Right lobe of liver (tissue), 6 donors: Measurements from ENCODE around the gene COA1. TPM values are rescaled to one million over a fixed set of nuclear protein-coding genes. Genes with fewer than 3 reads are reported as not detected.
"Not testable (repeated sequence)": the region's sequence is repeated elsewhere in the genome, so short reads cannot be mapped to it uniquely, and the experiment has no call there.

Experiments
- ATAC-seq, 4 donors: fragments of 200-7000 bp; cut with Tn5 transposase; one replicate each; pipeline ENCODE4 v1.9.1; 2020; ENCODE audit warnings: mild to moderate bottlenecking in 4 of 4, moderate library complexity in 4 of 4
- DNase-seq, 3 donors: peaks; one replicate each; pipeline ENCODE4 v3.0.0-alpha.2; 2020
- H3K27ac ChIP-seq, 3 donors: fragments of 200-600 bp; one replicate each; pipeline ENCODE4 v1.8.0; 2022
- H3K27me3 ChIP-seq, 2 donors: fragments of 200-600 bp; one replicate each; pipeline ENCODE4 v1.8.0; 2022
- H3K36me3 ChIP-seq, 4 donors: fragments of 200-600 bp; sonication (generic) in 1 of 4; one replicate each; pipeline versions ENCODE4 v1.5.1 to v1.8.0; 2017 to 2022; ENCODE audit warnings: control low read depth in 1 of 4
- H3K4me1 ChIP-seq, 4 donors: fragments of 200-600 bp; sonication (generic) in 1 of 4; one replicate each; pipeline versions ENCODE4 v1.5.1 to v1.8.0; 2017 to 2022; ENCODE audit warnings: control low read depth in 1 of 4
- H3K4me3 ChIP-seq, 3 donors: fragments of 200-600 bp; one replicate each; pipeline ENCODE4 v1.8.0; 2022
- H3K9me3 ChIP-seq, 4 donors: fragments of 200-600 bp; sonication (generic) in 1 of 4; one replicate each; pipeline versions ENCODE4 v1.5.1 to v1.8.0; 2017 to 2022; ENCODE audit warnings: control low read depth in 1 of 4
- CTCF ChIP-seq, 4 donors: fragments of 200-600 bp in 3 of 4; fragments of 450-650 bp in 1 of 4; IDR thresholded peaks; one replicate each; pipeline versions ENCODE4 v1.5.1 to v1.8.0; 2016 to 2022; ENCODE audit warnings: antibody characterized with exemption in 4 of 4, mild to moderate bottlenecking in 2 of 4
- POLR2A ChIP-seq: fragments of 450-650 bp; IDR thresholded peaks from one replicate; pipeline ENCODE4 v1.6.1; 2017; ENCODE audit warnings: antibody characterized with exemption, mild to moderate bottlenecking
- WGBS: methylation state at CpG from one replicate; pipeline ENCODE4 v1.1.6; 2018; ENCODE audit warnings: low coverage, low lambda C conversion rate; ENCODE audit not compliant: insufficient coverage; ENCODE audit errors: missing lambda C conversion rate; 5-methylcytosine and 5-hydroxymethylcytosine counted together
- intact Hi-C, 2 donors: fragments of 100-400 bp; cut with DNase I; formaldehyde crosslinking; loops; one replicate each; pipeline versions ENCODE4 v1.11.2 to v1.14.1; 2022
- total RNA-seq, 6 experiments: library from RNA; depleted of rRNA in 2 of 6; stranded (reverse); fragments of >200 nt in 2 of 6; fragmentation: NEBNext Ultra II Directional in 3 of 6; extraction: Animal tissue kit (Norgen Biotek cat#: 25700) in 3 of 6; gene quantifications; one replicate each; pipeline versions ENCODE4 v1.1.0 to v1.2.4, GENCODE V29; 2016 to 2023
- donor health status: DM: no; HTN: yes; CAD: no.
- donor health status: DM: no; HTN: no; CAD: no.
- donor health status: DM: no; HTN: no; CAD: no.
- donor health status: DM: no; HTN: yes; CAD: no.
- donor health status: DM: no; HTN: yes; CAD: no.

The COA1 gene
- total RNA-seq, 6 experiments from 2014 or later, result 15.8 to 35.6 (median 19.9) TPM

- no peak for ATAC-seq
- 74% methylated on average over 6 of the region's 6 CpGs for WGBS
- H3K36me3 ChIP-seq, result peaks cover 0 to 9% (median 0%) of the 10 kb centered on the region in 4 donors
- intact Hi-C loops, result no loop called here
- H3K4me1 ChIP-seq, result no peaks in the 10 kb centered on the region
- no peaks in the 10 kb centered on the region for H3K9me3 ChIP-seq
- no peak overlapping the region for H3K4me3 ChIP-seq
- TF ChIP-seq POLR2A, result no peak
- no peak for TF ChIP-seq CTCF (IDR thresholded peaks at IDR 0.05)
- H3K27ac ChIP-seq, result no peak overlapping the region
- H3K27me3 ChIP-seq, result no peaks in the 10 kb centered on the region
- DNase-seq, result no peak
Observed at GRCh38 chr7:43629857-43630256, 99.5 kb downstream of the COA1 start.

- Histone ChIP-seq H3K27me3 (no peaks in the 10 kb centered on the region), H3K4me1 (no peaks in the 10 kb centered on the region), H3K27ac (no peak overlapping the region), H3K4me3 (no peak overlapping the region), H3K9me3 (no peaks in the 10 kb centered on the region), H3K36me3 (peaks cover 0 to 18% (median 0%) of the 10 kb centered on the region in 4 donors)
- DNase-seq, result no peak
- 95% methylated on average over 2 of the region's 2 CpGs for WGBS
- intact Hi-C loops, result no loop called here
- TF ChIP-seq POLR2A, result no peak
- no peak for TF ChIP-seq CTCF (IDR thresholded peaks at IDR 0.05)
- ATAC-seq, result no peak
Observed at GRCh38 chr7:43628431-43628830, 100.9 kb downstream of the COA1 start.

GRCh38 chr7:43627798-43628197, 101.5 kb downstream of the COA1 start:
- H3K9me3 ChIP-seq, DNase-seq, H3K4me1 ChIP-seq, H3K4me3 ChIP-seq, ATAC-seq, H3K27me3 ChIP-seq, intact Hi-C loops, H3K27ac ChIP-seq: not testable (repeated sequence)
- 97% methylated on average over 3 of the region's 3 CpGs for WGBS
- peaks cover 0 to 14% (median 0%) of the 10 kb centered on the region in 4 donors for H3K36me3 ChIP-seq

- Histone ChIP-seq H3K9me3 (no peaks in the 10 kb centered on the region), H3K27me3 (no peaks in the 10 kb centered on the region), H3K4me3 (no peak overlapping the region), H3K36me3 (peaks cover 0 to 11% (median 0%) of the 10 kb centered on the region in 4 donors), H3K4me1 (no peaks in the 10 kb centered on the region), H3K27ac (no peak overlapping the region)
- TF ChIP-seq POLR2A (no peak), CTCF (IDR thresholded peaks at IDR 0.05) (no peak)
- intact Hi-C loops, result no loop called here
- ATAC-seq, result no peak
- DNase-seq, result no peak
- WGBS, result 93% methylated on average over 2 of the region's 2 CpGs
Observed at GRCh38 chr7:43626695-43627094, 102.6 kb downstream of the COA1 start.

- Histone ChIP-seq H3K36me3 (peaks cover 0 to 11% (median 0%) of the 10 kb centered on the region in 4 donors), H3K4me1 (no peaks in the 10 kb centered on the region), H3K9me3 (no peaks in the 10 kb centered on the region), H3K27me3 (no peaks in the 10 kb centered on the region), H3K27ac (no peak overlapping the region), H3K4me3 (no peak overlapping the region)
- ATAC-seq (peak in 1 of 4 donors; percentile 17), DNase-seq (no peak)
- WGBS, result 80% methylated on average over 4 of the region's 4 CpGs
- intact Hi-C loops, result no loop called here
- TF ChIP-seq POLR2A (no peak), CTCF (IDR thresholded peaks at IDR 0.05) (no peak)
Observed at GRCh38 chr7:43625980-43626379, 103.3 kb downstream of the COA1 start.
